Measurements from ENCODE around the gene LACRT.
"Not testable (repeated sequence)": the region's sequence is repeated elsewhere in the genome, so short reads cannot be mapped to it uniquely, and the experiment has no call there.

The LACRT gene

GRCh38 chr12:54634795-54635194 lies at the start of gene LACRT:
TSS of gene LACRT (minus strand) at chr12:54634895. CDS start at chr12:54634841, 54 bp downstream.
- no peak for DNase-seq

- no peak for DNase-seq
These were observed 48.7 kb upstream of the LACRT start for GRCh38 chr12:54683398-54683797.

GRCh38 chr12:54682674-54683073 lies 48.0 kb upstream of the LACRT start:
- no peak for DNase-seq

- DNase-seq: peak in 1 of 2 experiments; percentile 4
These were observed 45.7 kb upstream of the LACRT start for GRCh38 chr12:54680374-54680773.

- DNase-seq: no peak
These were observed 43.4 kb upstream of the LACRT start for GRCh38 chr12:54678131-54678530.

- DNase-seq: no peak
These were observed 33.2 kb upstream of the LACRT start for GRCh38 chr12:54667945-54668344.

- no peak for DNase-seq
These were observed 31.3 kb upstream of the LACRT start for GRCh38 chr12:54666008-54666407.

- DNase-seq: not testable (repeated sequence)
These were observed 30.4 kb upstream of the LACRT start for GRCh38 chr12:54665022-54665635.

GRCh38 chr12:54663603-54664002 lies 28.9 kb upstream of the LACRT start:
- no peak for DNase-seq

- no peak for DNase-seq
These were observed 27.3 kb upstream of the LACRT start for GRCh38 chr12:54662026-54662425.

- no peak for DNase-seq
These were observed 26.4 kb upstream of the LACRT start for GRCh38 chr12:54661048-54661447.

GRCh38 chr12:54660320-54660962 lies 25.7 kb upstream of the LACRT start:
- no peak for DNase-seq

- peak in 1 of 2 experiments; percentile 2 for DNase-seq
These were observed 23.9 kb upstream of the LACRT start for GRCh38 chr12:54658306-54659264.

GRCh38 chr12:54657105-54657607 lies 22.5 kb upstream of the LACRT start:
- DNase-seq: no peak

GRCh38 chr12:54654926-54655325 lies 20.2 kb upstream of the LACRT start:
- no peak for DNase-seq

- no peak for DNase-seq
These were observed 18.3 kb upstream of the LACRT start for GRCh38 chr12:54653025-54653424.

- DNase-seq: no peak
These were observed 16.2 kb upstream of the LACRT start for GRCh38 chr12:54650889-54651288.

- DNase-seq: no peak
These were observed 15.7 kb upstream of the LACRT start for GRCh38 chr12:54650409-54650808.

GRCh38 chr12:54649825-54650224 lies 15.1 kb upstream of the LACRT start:
- no peak for DNase-seq

- DNase-seq: no peak
These were observed 13.6 kb upstream of the LACRT start, which contains the start of gene DCD for GRCh38 chr12:54648265-54648664. TSS of gene DCD (minus strand) at chr12:54648365. CDS start at chr12:54648303, 62 bp downstream.

- no peak for DNase-seq
These were observed 6.9 kb upstream of the LACRT start for GRCh38 chr12:54641554-54641953.

GRCh38 chr12:54641089-54641488 lies 6.4 kb upstream of the LACRT start:
- DNase-seq: no peak

- DNase-seq: not testable (repeated sequence)
These were observed 4.4 kb upstream of the LACRT start for GRCh38 chr12:54639112-54639511.

Measured in NCI-H2081 (cell line).